Activated naive CD4-positive, alpha-beta T cell treated with anti-CD3 and anti-CD28 coated beads, Interleukin-2, amount 50 U/mL, for 24 hours (primary cell): Measurements from ENCODE around the gene MRPS34.
"Not testable (repeated sequence)": the region's sequence is repeated elsewhere in the genome, so short reads cannot be mapped to it uniquely, and the experiment has no call there.

ENCODE experiments used
- H3K27ac Mint-ChIP-seq: one replicate; pipeline ENCODE4 v1.8.0; 2021; ENCODE audit warnings: mild to moderate bottlenecking, mixed read lengths
- H3K27me3 Mint-ChIP-seq: one replicate; pipeline ENCODE4 v1.8.0; 2021; ENCODE audit warnings: mixed read lengths
- H3K36me3 Mint-ChIP-seq: one replicate; pipeline ENCODE4 v1.8.0; 2021; ENCODE audit warnings: mixed read lengths
- H3K4me1 Mint-ChIP-seq: one replicate; pipeline ENCODE4 v1.8.0; 2021; ENCODE audit warnings: mixed read lengths
- H3K4me3 Mint-ChIP-seq: one replicate; pipeline ENCODE4 v1.8.0; 2021; ENCODE audit warnings: mild to moderate bottlenecking, mixed read lengths
- H3K9me3 Mint-ChIP-seq: one replicate; pipeline ENCODE4 v1.8.0; 2021; ENCODE audit warnings: mixed read lengths

Gene MRPS34

DNA sequence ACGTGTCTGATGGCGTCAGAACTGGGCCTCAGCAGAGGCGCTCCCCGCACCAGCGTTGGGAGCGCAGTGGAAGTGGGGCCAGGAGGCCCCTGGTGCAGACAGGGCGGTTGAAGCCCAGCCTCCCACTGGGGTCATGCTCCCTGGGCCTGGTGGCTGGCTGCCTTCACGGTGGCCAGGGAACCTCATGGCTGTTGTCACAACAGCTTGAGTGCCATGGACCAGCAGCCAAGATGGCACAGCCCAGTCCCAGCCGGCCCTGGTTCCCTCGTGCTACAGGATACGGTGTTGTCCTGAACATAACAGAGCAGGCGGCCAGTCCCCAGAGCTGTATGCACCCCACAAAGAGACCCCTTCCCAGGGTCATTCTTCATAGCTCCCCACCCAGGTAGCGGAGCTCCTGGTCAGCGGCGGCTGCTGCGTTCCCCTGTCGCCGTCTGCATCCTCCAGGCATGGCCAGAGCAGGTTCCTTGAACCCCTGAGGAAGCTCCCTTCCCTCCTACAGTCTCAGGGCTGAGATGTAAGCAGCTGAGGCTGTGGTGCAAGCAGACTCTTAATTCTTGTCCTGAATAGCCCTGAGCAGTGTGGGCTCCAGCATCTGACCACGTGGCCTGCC, 31.3 kb downstream of the MRPS34 start:
- Mint-ChIP-seq H3K4me3 (no peak overlapping the region), H3K4me1 (no peaks in the 10 kb centered on the region), H3K27me3 (no peaks in the 10 kb centered on the region), H3K36me3 (no peaks in the 10 kb centered on the region), H3K27ac (no peak overlapping the region), H3K9me3 (no peaks in the 10 kb centered on the region)

DNA sequence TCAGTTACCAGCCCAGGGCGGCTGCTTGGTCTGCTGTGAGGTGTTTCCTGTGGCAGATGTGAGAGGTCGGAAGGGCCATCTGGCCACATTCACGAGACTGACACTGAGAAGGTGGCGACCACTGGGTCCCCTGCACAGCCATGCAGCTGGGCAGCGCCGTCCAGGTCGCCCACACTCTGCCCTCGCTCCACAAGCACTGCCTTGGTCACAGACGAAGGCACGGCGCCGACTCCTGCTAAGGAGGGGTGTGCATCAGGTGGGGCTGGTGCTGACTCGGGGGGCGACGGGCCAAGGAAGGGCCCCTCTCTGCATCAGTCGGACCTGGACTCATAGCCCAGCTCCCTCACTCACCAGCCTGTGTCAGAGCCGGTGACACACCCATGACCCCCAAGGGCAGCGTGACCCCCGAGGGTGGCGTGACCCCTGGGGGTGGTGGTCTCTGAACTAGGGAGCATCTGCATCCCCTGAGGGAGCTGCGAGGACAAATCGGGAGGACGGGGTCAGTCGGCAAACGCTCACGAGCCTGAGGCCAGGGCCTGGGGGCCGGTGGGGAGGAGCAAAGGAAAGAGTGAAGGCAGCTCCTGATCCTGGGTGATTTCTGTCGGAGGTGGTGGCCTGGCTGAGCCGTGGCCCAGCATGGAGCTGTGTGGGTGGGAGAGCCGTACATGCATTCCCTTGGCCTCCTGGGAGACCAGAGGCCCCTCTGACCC, 32.0 kb downstream of the MRPS34 start:
- Mint-ChIP-seq H3K9me3 (no peaks in the 10 kb centered on the region), H3K27me3 (no peaks in the 10 kb centered on the region), H3K27ac (no peak overlapping the region), H3K4me1 (no peaks in the 10 kb centered on the region), H3K4me3 (no peak overlapping the region), H3K36me3 (no peaks in the 10 kb centered on the region)

DNA sequence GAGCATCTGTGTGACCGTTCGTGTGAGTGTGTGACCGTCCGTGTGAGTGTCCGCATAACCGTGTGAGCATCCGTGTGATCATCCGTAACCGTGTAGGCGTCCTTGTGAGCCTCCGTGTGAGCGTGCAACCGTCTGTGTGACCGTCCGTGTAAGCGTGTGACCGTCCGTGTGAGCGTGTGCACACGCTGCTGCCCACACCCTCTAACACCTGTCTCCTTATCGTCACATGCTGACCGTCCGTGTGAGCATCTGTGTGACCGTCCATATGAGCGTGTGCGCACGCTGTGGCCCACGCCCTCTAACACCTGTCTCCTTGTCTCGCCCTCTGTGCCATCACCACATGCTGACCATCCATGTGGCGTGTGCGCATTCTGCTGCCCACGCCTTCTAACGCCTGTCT, 32.7 kb downstream of the MRPS34 start:
- H3K27me3 Mint-ChIP-seq = no peaks in the 10 kb centered on the region
- H3K4me1 Mint-ChIP-seq = no peaks in the 10 kb centered on the region
- H3K9me3 Mint-ChIP-seq = no peaks in the 10 kb centered on the region
- H3K4me3 Mint-ChIP-seq = no peak overlapping the region
- no peaks in the 10 kb centered on the region for H3K36me3 Mint-ChIP-seq
- H3K27ac Mint-ChIP-seq = no peak overlapping the region

DNA sequence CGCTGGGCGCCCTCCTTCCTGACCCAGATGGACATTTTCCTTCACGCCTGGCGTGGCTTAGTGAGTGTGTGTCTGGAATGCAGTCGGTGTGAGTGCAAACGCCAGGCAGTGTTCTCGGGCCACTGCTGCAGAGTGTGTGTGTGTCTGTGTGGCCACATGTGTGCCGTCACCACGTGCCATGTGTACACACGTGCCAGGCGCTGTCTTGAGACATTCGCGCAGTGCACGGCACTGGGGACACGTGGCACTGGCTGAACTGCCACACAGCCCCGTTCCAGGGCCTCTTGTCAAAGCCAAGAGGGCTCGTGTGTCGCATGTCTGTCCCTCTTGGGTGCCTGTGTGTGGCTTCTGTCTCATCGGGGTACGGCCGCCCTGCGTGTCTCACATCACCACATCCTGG, 38.1 kb downstream of the MRPS34 start:
- H3K27me3 Mint-ChIP-seq = no peaks in the 10 kb centered on the region
- no peaks in the 10 kb centered on the region for H3K9me3 Mint-ChIP-seq
- H3K4me3 Mint-ChIP-seq = no peak overlapping the region
- no peak overlapping the region for H3K27ac Mint-ChIP-seq
- H3K36me3 Mint-ChIP-seq = no peaks in the 10 kb centered on the region
- no peaks in the 10 kb centered on the region for H3K4me1 Mint-ChIP-seq

DNA sequence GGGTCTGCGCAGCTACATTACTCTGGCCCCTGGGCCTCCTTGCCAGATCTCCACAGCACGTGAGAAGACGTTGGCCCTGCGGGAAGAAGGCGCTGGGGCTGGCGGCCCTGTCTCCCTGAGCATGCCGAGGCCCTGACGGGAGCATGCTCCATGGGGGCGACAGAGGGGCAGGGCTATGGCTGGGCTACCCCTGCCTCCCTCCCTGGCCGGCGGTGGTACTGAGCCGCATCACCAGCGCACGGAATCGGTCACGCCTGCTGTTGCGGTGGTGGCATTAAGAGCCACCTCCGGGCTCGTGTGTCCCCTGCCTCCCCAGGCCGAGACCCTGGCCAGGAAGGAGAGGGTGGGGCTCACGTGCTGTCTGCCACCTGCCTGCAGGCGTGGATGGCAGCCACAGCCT, 38.8 kb downstream of the MRPS34 start:
- no peaks in the 10 kb centered on the region for H3K4me1 Mint-ChIP-seq
- no peaks in the 10 kb centered on the region for H3K9me3 Mint-ChIP-seq
- H3K36me3 Mint-ChIP-seq = no peaks in the 10 kb centered on the region
- H3K27ac Mint-ChIP-seq = no peak overlapping the region
- H3K27me3 Mint-ChIP-seq = no peaks in the 10 kb centered on the region
- H3K4me3 Mint-ChIP-seq = no peak overlapping the region

DNA sequence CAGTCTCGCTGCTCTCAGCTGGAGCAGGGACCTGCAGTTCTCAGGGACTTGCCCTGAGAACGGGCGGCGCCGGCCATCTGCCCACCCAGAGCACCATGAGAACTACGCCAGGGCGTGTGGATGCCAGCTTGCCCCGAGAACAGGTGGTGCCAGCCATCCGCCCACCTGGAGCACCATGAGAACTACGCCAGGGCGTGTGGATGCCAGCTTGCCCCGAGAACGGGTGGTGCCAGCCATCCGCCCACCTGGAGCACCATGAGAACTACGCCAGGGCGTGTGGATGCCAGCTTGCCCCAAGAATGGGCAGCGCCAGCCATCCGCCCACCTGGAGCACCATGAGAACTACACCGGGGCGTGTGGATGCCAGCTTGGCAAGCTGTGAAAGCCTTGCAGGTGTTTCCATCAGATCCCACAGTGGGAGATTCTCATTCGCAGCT, 40.4 kb downstream of the MRPS34 start:
- not testable (repeated sequence) for H3K27ac Mint-ChIP-seq, H3K27me3 Mint-ChIP-seq, H3K9me3 Mint-ChIP-seq, H3K4me3 Mint-ChIP-seq, H3K4me1 Mint-ChIP-seq, H3K36me3 Mint-ChIP-seq

DNA sequence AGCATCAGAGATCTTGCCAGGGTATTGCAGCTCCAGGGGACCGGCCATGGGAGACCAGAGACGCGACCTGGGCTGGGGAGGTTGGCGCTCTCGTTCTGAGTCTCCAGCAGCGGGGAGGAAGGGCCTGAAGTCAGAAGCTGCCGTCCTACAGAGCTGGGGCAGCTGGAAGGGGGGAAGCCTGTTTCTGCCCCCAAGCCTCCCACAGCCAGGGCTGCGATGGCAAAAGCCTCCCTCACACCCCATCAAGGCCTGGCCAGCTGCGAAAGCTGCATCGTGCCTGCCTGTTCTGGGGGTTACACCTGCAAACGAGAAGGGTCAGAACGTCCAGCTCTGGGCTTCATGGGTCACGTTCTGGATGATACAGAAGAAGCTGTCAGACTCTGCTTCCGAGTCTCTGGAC, 40.9 kb downstream of the MRPS34 start:
- Mint-ChIP-seq H3K4me3 (no peak overlapping the region), H3K27ac (no peak overlapping the region), H3K27me3 (no peaks in the 10 kb centered on the region), H3K9me3 (no peaks in the 10 kb centered on the region), H3K4me1 (peaks cover 4% of the 10 kb centered on the region), H3K36me3 (peaks cover 1% of the 10 kb centered on the region)

DNA sequence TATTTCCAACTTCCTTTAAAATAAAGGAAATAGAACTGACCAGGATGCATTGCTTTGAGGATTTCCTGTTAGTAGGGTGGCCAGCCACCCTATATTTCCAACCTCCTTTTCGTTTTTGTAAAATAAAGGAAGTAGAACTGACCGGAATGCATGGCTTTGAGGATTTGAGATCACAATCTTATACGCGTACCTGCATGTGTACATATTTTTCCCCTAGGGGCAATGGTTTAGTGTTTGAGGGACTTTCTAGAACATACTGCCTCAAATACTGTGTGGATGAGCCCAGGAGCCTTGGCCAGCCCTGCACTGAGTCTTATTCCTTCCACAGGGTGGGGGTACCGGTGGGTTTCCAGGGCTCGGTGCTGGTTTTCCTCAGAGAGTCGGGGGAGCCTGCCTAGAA, 41.3 kb downstream of the MRPS34 start:
- H3K27ac Mint-ChIP-seq = no peak overlapping the region
- H3K4me1 Mint-ChIP-seq = peaks cover 7% of the 10 kb centered on the region
- H3K4me3 Mint-ChIP-seq = no peak overlapping the region
- no peaks in the 10 kb centered on the region for H3K27me3 Mint-ChIP-seq
- peaks cover 4% of the 10 kb centered on the region for H3K36me3 Mint-ChIP-seq
- no peaks in the 10 kb centered on the region for H3K9me3 Mint-ChIP-seq

DNA sequence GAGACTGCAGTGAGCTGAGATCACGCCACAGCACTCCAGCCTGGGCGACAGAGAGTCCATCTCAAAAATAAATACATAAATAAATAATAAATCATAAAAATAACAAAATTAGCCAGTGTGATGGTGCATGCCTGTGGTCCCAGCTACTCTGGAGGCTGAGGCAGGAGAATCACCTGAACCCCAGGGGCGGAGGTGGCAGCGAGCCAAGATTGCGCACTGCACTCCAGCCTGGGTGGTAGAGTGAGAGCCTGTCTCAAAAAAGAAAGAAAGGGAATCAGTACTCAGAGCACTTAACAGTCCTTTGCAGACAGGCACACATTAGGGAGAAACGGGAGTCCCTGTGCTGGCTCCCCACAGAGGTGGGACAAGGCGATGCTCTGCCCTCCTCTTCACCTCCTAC, 41.9 kb downstream of the MRPS34 start:
- Mint-ChIP-seq H3K4me1 (peaks cover 7% of the 10 kb centered on the region), H3K36me3 (peaks cover 4% of the 10 kb centered on the region), H3K27ac (no peak overlapping the region), H3K27me3 (no peaks in the 10 kb centered on the region), H3K9me3 (no peaks in the 10 kb centered on the region), H3K4me3 (no peak overlapping the region)

DNA sequence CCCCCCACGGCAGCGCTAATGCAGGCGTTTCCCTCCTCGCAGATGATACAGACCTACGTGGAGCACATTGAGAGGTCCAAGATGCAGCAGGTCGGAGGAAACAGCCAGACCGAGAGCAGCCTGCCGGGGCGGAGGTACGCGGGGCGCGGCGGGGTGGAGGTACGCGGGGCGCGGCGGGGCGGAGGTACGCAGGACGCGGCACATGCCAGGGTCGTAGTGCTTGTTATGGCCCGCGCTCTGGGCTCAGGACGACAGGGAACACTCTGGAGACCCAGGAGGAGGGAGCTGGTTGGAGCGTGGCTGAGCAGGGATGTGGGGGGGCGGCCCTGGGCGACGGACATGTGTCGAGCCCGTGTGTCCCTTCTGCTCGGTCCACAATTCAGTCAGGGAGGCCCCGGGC, 43.5 kb downstream of the MRPS34 start:
- Mint-ChIP-seq H3K27me3 (no peaks in the 10 kb centered on the region), H3K9me3 (no peaks in the 10 kb centered on the region), H3K36me3 (peaks cover 4% of the 10 kb centered on the region), H3K4me3 (no peak overlapping the region), H3K4me1 (peaks cover 7% of the 10 kb centered on the region), H3K27ac (no peak overlapping the region)

DNA sequence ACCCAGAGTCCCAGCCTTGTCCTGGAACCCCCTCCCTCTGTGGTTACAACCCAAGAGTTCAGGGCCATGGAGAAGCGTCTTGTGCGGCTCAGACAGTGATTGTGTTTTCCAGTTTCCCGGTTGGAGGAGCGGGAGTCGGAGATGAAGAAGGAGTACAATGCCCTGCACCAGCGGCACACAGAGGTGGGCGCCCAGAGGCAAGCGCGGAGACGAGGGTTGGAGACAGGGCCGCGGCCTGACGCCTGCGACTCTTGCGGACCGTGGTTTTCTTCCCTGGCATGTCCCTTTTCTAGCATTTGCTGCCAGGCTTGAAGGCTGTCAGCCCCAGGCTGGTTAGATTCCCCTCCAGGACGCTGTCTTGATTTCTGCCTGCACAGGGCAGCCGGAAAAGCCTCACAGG, 43.9 kb downstream of the MRPS34 start:
- Mint-ChIP-seq H3K36me3 (peaks cover 4% of the 10 kb centered on the region), H3K9me3 (no peaks in the 10 kb centered on the region), H3K27me3 (no peaks in the 10 kb centered on the region), H3K4me1 (peaks cover 7% of the 10 kb centered on the region), H3K4me3 (no peak overlapping the region), H3K27ac (no peak overlapping the region)

DNA sequence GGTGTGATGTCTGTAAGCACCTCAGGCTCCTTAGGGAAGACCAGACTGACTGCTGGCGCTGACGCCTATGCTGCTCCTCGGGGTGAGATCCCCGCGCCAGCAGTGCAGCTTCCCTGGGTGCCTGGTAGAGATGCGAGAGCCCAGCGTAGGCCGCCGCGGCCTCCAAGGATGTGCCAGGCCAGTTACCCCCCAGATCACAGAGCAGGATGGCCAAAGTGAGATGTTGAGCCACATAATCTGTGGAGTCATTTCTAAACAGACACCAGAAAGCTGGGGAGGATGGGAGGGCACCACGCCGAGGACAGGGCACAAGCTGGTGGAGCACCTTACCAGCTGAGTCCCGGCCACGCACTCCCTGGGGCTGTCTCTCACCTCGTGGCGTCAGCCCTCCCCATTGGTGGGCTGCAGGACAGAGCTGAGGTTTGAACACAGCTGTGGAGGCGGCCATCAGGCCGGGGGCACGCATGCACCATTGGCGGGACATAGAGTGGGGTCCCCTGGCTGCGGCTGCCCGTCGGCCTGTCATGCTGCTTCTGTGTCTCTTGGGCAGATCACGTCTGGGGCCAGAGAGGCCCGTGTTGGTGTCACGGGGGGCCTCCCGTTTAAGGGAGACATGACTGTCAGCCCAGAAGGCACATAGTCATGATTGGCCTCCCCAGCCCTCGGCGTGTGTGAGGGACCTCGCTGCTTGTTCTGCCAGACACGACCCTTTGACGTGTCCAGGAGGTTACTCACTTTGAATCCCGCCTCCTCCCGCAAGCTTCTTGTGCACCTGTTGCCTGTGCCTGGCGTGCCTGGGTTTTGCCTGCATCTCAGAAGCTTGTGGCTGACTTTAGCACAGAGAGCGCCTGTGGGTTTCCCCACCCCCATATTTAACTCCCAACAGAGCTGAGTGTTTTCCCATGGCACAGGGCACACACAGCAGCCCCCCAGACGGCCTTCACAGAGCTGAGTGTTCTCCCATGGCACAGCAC, 45.0 kb downstream of the MRPS34 start:
- H3K27me3 Mint-ChIP-seq = no peaks in the 10 kb centered on the region
- peaks cover 16% of the 10 kb centered on the region for H3K4me1 Mint-ChIP-seq
- no peaks in the 10 kb centered on the region for H3K9me3 Mint-ChIP-seq
- no peak overlapping the region for H3K27ac Mint-ChIP-seq
- no peak overlapping the region for H3K4me3 Mint-ChIP-seq
- H3K36me3 Mint-ChIP-seq = peaks cover 4% of the 10 kb centered on the region

DNA sequence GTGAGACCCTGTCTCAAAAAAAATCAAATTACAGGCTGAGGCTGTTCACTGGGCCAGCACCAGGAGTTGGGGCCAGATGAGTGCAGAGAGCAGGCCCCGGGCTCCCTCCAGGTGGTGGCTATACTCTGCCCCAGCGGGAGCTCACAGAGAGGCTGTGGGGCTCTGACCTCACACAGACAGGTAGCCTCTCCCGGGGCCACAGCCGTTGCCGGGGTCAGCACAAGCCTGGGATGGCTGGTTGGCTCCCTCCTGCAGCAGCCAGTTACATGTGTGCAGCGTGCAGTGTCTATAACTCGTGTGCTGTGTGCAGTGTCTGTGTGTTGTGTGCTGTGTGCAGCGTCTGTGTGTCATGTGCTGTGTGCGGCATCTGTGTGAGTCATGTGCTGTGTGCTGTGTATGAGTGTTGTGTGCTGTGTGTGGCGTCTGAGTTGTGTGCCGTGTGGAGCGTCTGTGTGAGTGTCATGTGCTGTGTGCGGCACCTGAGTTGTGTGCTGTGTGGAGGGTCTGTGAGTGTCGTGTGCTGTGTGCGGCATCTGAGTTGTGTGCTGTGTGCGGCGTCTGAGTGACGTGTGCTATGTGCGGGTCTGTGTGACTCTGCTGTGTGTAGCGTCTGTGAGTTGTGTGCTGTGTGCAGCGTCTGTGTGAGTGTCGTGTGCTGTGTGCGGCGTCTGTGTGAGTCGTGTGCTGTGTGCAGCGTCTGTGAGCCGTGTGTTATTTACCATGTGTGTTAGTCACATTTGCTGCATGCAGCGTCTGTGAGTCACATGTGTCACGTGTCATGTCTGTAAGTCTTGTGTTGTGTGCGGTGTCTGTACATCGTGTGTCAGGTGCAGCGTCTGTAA, 46.1 kb downstream of the MRPS34 start:
- Mint-ChIP-seq H3K27me3 (no peaks in the 10 kb centered on the region), H3K27ac (peak overlapping the region; percentile 6)

DNA sequence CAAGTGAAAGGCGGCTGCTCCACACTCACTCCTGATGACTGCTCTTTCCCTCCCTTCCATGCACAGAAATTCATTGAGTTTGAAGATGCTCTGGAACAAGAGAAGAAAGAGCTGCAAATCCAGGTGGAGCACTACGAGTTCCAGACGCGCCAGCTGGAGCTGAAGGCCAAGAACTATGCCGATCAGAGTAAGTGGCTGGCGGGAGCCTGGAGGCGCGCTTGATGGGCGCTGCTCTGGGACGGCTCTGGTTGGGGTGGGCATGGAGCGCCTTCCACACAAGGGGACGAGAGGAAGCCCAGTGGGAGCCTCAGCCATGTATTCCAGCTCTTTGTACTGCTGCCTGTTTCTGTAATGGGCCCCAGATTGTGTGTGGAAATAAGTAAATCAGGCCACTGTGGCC, 48.4 kb downstream of the MRPS34 start:
- Mint-ChIP-seq H3K4me1 (peaks cover 39% of the 10 kb centered on the region), H3K4me3 (no peak overlapping the region), H3K36me3 (peaks cover 4% of the 10 kb centered on the region), H3K27ac (no peak overlapping the region), H3K27me3 (no peaks in the 10 kb centered on the region), H3K9me3 (no peaks in the 10 kb centered on the region)

More for the DNA sequence above, 46.1 kb downstream of the MRPS34 start:
- Mint-ChIP-seq H3K4me1 (peaks cover 26% of the 10 kb centered on the region), H3K9me3 (no peaks in the 10 kb centered on the region), H3K4me3 (no peak overlapping the region), H3K36me3 (peaks cover 4% of the 10 kb centered on the region)

DNA sequence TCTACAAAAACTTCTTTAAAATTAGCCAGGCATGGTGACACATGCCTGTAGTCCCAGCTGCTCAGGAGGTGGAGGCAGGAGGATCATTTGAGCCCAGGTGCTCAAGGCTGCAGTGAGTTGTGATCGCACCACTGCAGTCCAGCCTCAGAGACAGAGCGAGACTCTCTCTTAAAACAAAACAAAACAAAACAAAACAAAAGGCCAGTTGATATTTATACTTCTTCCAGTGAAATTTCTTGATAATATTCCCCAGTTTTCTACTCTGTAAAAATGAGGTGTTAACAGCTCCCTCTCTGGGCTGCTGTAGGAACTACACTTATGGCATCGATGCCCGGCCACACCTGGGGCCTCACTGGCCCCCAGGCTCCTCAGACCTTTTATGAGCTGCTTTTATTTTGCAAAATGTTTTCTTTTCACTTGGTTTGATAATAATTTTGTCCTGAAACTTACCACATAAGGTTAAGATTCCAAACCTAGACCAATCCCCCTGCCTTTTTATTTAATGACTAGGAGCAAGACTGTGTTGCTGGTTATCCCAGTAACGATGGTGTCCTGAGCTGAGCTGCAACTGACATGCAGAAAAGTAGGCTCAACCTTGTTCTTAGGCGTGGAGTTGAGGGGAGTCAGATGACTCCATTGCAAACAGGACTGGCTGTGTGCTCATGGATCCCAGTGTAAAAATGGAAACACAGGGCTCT, 49.3 kb downstream of the MRPS34 start:
- no peaks in the 10 kb centered on the region for H3K27me3 Mint-ChIP-seq
- peaks cover 48% of the 10 kb centered on the region for H3K4me1 Mint-ChIP-seq
- H3K36me3 Mint-ChIP-seq = peaks cover 3% of the 10 kb centered on the region
- no peaks in the 10 kb centered on the region for H3K9me3 Mint-ChIP-seq
- H3K4me3 Mint-ChIP-seq = no peak overlapping the region
- H3K27ac Mint-ChIP-seq = peak overlapping the region; percentile 30
